Astrocyte (in vitro differentiated cells and primary cell): ENCODE measurements around the gene OSMR. TPM values are rescaled to one million over a fixed set of nuclear protein-coding genes. Genes with fewer than 3 reads are reported as not detected.

Experiments
- DNase-seq: peaks from one replicate; pipeline ENCODE4 v3.0.0-alpha.2; 2010; ENCODE audit warnings: low read depth
- FAIRE-seq: peaks from 2 replicates; lab custom pipeline; 2011; peaks lifted over from hg19 to GRCh38; lab: Jason Lieb, UNC
- H2AFZ ChIP-seq: 2 replicates; pipeline ENCODE4 v1.6.0; 2012; ENCODE audit warnings: low read depth, low read length, inconsistent platforms
- H3K27ac ChIP-seq: 2 replicates; pipeline ENCODE4 v1.5.1; 2011; ENCODE audit warnings: low read depth, low read length, inconsistent platforms
- H3K27me3 ChIP-seq: 2 replicates; pipeline ENCODE4 v1.6.0; 2011; ENCODE audit warnings: low read length, inconsistent platforms; ENCODE audit not compliant: insufficient read depth
- H3K36me3 ChIP-seq: 2 replicates; pipeline ENCODE4 v1.5.1; 2011; ENCODE audit warnings: low read length, inconsistent platforms; ENCODE audit not compliant: insufficient read depth
- H3K4me1 ChIP-seq: 2 replicates; pipeline ENCODE4 v1.5.1; 2011; ENCODE audit warnings: low read length, inconsistent platforms; ENCODE audit not compliant: insufficient read depth
- H3K4me2 ChIP-seq: 2 replicates; pipeline ENCODE4 v1.6.0; 2012; ENCODE audit warnings: low read length, inconsistent platforms
- H3K4me3 ChIP-seq: 2 replicates; pipeline ENCODE4 v1.5.1; 2011; ENCODE audit warnings: low read depth, mild to moderate bottlenecking, low read length, inconsistent platforms; ENCODE audit not compliant: insufficient read depth
- H3K79me2 ChIP-seq: 2 replicates; pipeline ENCODE4 v1.6.0; 2012; ENCODE audit warnings: mild to moderate bottlenecking, low read length, inconsistent platforms; ENCODE audit not compliant: insufficient read depth
- H3K9ac ChIP-seq: 2 replicates; pipeline ENCODE4 v1.6.0; 2012; ENCODE audit warnings: mild to moderate bottlenecking, low read length, inconsistent platforms
- H3K9me3 ChIP-seq: 2 replicates; pipeline ENCODE4 v1.5.1; 2012; ENCODE audit warnings: low read depth, mild to moderate bottlenecking, low read length, inconsistent platforms; ENCODE audit not compliant: insufficient read depth
- H4K20me1 ChIP-seq: 2 replicates; pipeline ENCODE4 v1.6.0; 2012; ENCODE audit warnings: low read length, inconsistent platforms; ENCODE audit not compliant: insufficient read depth
- H3K27ac Mint-ChIP-seq: one replicate; pipeline ENCODE4 v1.8.0; 2021; ENCODE audit warnings: mild to moderate bottlenecking, mixed read lengths; ENCODE audit not compliant: unreplicated experiment
- H3K27me3 Mint-ChIP-seq: one replicate; pipeline ENCODE4 v1.8.0; 2021; ENCODE audit warnings: low read depth, mixed read lengths; ENCODE audit not compliant: unreplicated experiment
- H3K36me3 Mint-ChIP-seq: one replicate; pipeline ENCODE4 v1.8.0; 2021; ENCODE audit warnings: low read depth, mixed read lengths; ENCODE audit not compliant: unreplicated experiment
- H3K4me1 Mint-ChIP-seq: one replicate; pipeline ENCODE4 v1.8.0; 2021; ENCODE audit warnings: low read depth, mixed read lengths; ENCODE audit not compliant: unreplicated experiment
- H3K4me3 Mint-ChIP-seq: one replicate; pipeline ENCODE4 v1.8.0; 2021; ENCODE audit warnings: mild to moderate bottlenecking, moderate library complexity, mixed read lengths; ENCODE audit not compliant: unreplicated experiment
- H3K9me3 Mint-ChIP-seq: one replicate; pipeline ENCODE4 v1.8.0; 2021; ENCODE audit warnings: mild to moderate bottlenecking, mixed read lengths; ENCODE audit not compliant: unreplicated experiment
- CTCF ChIP-seq: IDR thresholded peaks from 2 replicates; pipeline ENCODE4 v1.5.1; 2011; ENCODE audit warnings: low read depth, mild to moderate bottlenecking, inconsistent platforms, low read length, moderate library complexity; ENCODE audit not compliant: insufficient read depth
- EZH2 ChIP-seq: IDR thresholded peaks from 2 replicates; pipeline ENCODE4 v1.6.1; 2012; ENCODE audit warnings: mild to moderate bottlenecking, low read length, inconsistent platforms; ENCODE audit not compliant: insufficient read depth
- total RNA-seq: library from RNA; stranded (reverse); gene quantifications from 2 replicates; pipeline ENCODE4 v1.2.1, GENCODE V29; 2021

Gene OSMR
- total RNA-seq, 1 donor from 2014 or later, result 38.6 TPM

- Histone ChIP-seq H3K36me3 (peaks cover 7% of the 10 kb centered on the region), H3K9ac (no peak overlapping the region), H3K4me2 (peak overlapping the region; percentile 54), H3K4me3 (no peak overlapping the region), H2AFZ (no peak overlapping the region), H3K27ac (peak overlapping the region; percentile 36), H3K79me2 (peaks cover 58% of the 10 kb centered on the region), H4K20me1 (peaks cover 20% of the 10 kb centered on the region), H3K9me3 (no peaks in the 10 kb centered on the region), H3K27me3 (no peaks in the 10 kb centered on the region), H3K4me1 (peaks cover 30% of the 10 kb centered on the region)
- Mint-ChIP-seq H3K4me3 (no peak overlapping the region), H3K27me3 (no peaks in the 10 kb centered on the region), H3K9me3 (peaks cover 17% of the 10 kb centered on the region), H3K4me1 (peaks cover 27% of the 10 kb centered on the region), H3K36me3 (peaks cover 12% of the 10 kb centered on the region), H3K27ac (peak overlapping the region; percentile 35)
- no peak for DNase-seq
- no peak for TF ChIP-seq CTCF
- TF ChIP-seq EZH2, result no peak
- FAIRE-seq, result no peak
Observed at GRCh38 chr5:38867032-38867398, 21.2 kb downstream of the OSMR start.

DNA sequence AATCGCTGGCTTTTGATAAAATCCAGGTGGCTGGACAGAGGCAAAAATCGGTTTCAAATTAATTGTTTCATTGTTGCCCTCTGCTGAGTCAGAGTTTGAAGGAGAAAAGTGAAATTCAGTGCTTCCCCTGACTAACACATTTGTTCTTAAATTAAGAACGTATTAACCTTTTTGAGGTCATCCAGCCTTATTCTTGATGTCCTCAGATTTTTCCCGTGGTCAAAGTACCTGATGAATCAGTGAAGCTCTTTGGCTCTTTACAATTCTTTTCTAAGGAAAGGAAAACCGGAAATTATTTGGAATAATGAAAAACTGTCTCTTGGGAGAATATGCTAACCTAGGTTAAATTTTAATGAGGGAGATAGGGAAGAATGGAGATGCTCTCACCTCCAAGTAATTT, 21.6 kb downstream of the OSMR start:
- H3K9ac ChIP-seq, result no peak overlapping the region
- no peak overlapping the region for H2AFZ ChIP-seq
- peaks cover 31% of the 10 kb centered on the region for H3K4me1 ChIP-seq
- H3K9me3 ChIP-seq, result no peaks in the 10 kb centered on the region
- TF ChIP-seq CTCF (no peak), EZH2 (no peak)
- H4K20me1 ChIP-seq, result peaks cover 20% of the 10 kb centered on the region
- H3K79me2 ChIP-seq, result peaks cover 58% of the 10 kb centered on the region
- no peak overlapping the region for H3K27ac Mint-ChIP-seq
- peak overlapping the region; percentile 54 for H3K4me2 ChIP-seq
- H3K4me3 ChIP-seq, result no peak overlapping the region
- peaks cover 7% of the 10 kb centered on the region for H3K36me3 ChIP-seq
- no peaks in the 10 kb centered on the region for H3K27me3 Mint-ChIP-seq
- H3K4me1 Mint-ChIP-seq, result peaks cover 28% of the 10 kb centered on the region
- H3K9me3 Mint-ChIP-seq, result peaks cover 17% of the 10 kb centered on the region
- peak overlapping the region; percentile 36 for H3K27ac ChIP-seq
- H3K36me3 Mint-ChIP-seq, result peaks cover 12% of the 10 kb centered on the region
- no peak overlapping the region for H3K4me3 Mint-ChIP-seq
- FAIRE-seq, result no peak
- DNase-seq, result peak; percentile 37
- no peaks in the 10 kb centered on the region for H3K27me3 ChIP-seq

GRCh38 chr5:38870595-38870994, 24.8 kb downstream of the OSMR start:
- TF ChIP-seq CTCF, result no peak
- no peak for TF ChIP-seq EZH2
- H3K79me2 ChIP-seq, result peaks cover 56% of the 10 kb centered on the region
- no peak overlapping the region for H3K4me3 ChIP-seq
- FAIRE-seq (no peak), DNase-seq (no peak)
- no peak overlapping the region for H3K4me2 ChIP-seq
- Mint-ChIP-seq H3K4me1 (peaks cover 36% of the 10 kb centered on the region), H3K27me3 (no peaks in the 10 kb centered on the region), H3K9me3 (no peaks in the 10 kb centered on the region), H3K36me3 (peaks cover 4% of the 10 kb centered on the region), H3K27ac (peak overlapping the region; percentile 82), H3K4me3 (peak overlapping the region; percentile 34)
- H3K27ac ChIP-seq, result peak overlapping the region; percentile 96
- no peak overlapping the region for H2AFZ ChIP-seq
- peaks cover 41% of the 10 kb centered on the region for H3K4me1 ChIP-seq
- no peaks in the 10 kb centered on the region for H3K9me3 ChIP-seq
- H4K20me1 ChIP-seq, result peaks cover 15% of the 10 kb centered on the region
- H3K9ac ChIP-seq, result peak overlapping the region; percentile 60
- H3K36me3 ChIP-seq, result peaks cover 12% of the 10 kb centered on the region
- H3K27me3 ChIP-seq, result no peaks in the 10 kb centered on the region
